ENCODE results near the gene CHPF2. TPM values are rescaled to one million over a fixed set of nuclear protein-coding genes. Genes with fewer than 3 reads are reported as not detected.

CHPF2 gene
- total RNA-seq, 2 donors from 2014 or later, result 36.2 to 42.7 TPM

- TF ChIP-seq CTCF (IDR thresholded peaks at IDR 0.05), result no peak
- no peak overlapping the region for H3K9ac ChIP-seq (ENCODE audit: low read depth in 2 of 2, low read length in 2 of 2)
- no peaks in the 10 kb centered on the region for H3K36me3 ChIP-seq
- no peak overlapping the region for H3K4me3 ChIP-seq
- H3K27ac ChIP-seq, result no peak overlapping the region
- H3K9me3 ChIP-seq, result no peaks in the 10 kb centered on the region
- intact Hi-C loops (cut with DNase I), result no loop called here
- peaks cover 6% of the 10 kb centered on the region for H3K27me3 ChIP-seq
- H3K4me1 ChIP-seq, result no peaks in the 10 kb centered on the region
- no peak for DNase-seq
These were observed 49.4 kb downstream of the CHPF2 start for GRCh38 chr7:151281686-151282085.

GRCh38 chr7:151282111-151282510, 49.8 kb downstream of the CHPF2 start:
- no peak for TF ChIP-seq CTCF (IDR thresholded peaks at IDR 0.05)
- H3K36me3 ChIP-seq, result no peaks in the 10 kb centered on the region
- H3K9ac ChIP-seq (ENCODE audit: low read depth in 2 of 2, low read length in 2 of 2), result no peak overlapping the region
- no peak for DNase-seq
- H3K9me3 ChIP-seq, result no peaks in the 10 kb centered on the region
- intact Hi-C loops (cut with DNase I), result no loop called here
- H3K4me1 ChIP-seq, result no peaks in the 10 kb centered on the region
- peaks cover 5% of the 10 kb centered on the region for H3K27me3 ChIP-seq
- H3K27ac ChIP-seq, result no peak overlapping the region
- H3K4me3 ChIP-seq, result no peak overlapping the region

- no peaks in the 10 kb centered on the region for H3K27me3 ChIP-seq
- no peak overlapping the region for H3K9ac ChIP-seq (ENCODE audit: low read depth in 2 of 2, low read length in 2 of 2)
- H3K4me1 ChIP-seq, result no peaks in the 10 kb centered on the region
- no peaks in the 10 kb centered on the region for H3K36me3 ChIP-seq
- no peak overlapping the region for H3K27ac ChIP-seq
- H3K4me3 ChIP-seq, result no peak overlapping the region
- no peaks in the 10 kb centered on the region for H3K9me3 ChIP-seq
- TF ChIP-seq CTCF (IDR thresholded peaks at IDR 0.05), result no peak
- DNase-seq, result no peak
- intact Hi-C loops (cut with DNase I), result no loop called here
These were observed 51.0 kb downstream of the CHPF2 start for GRCh38 chr7:151283302-151283701.

GRCh38 chr7:151286148-151286547, 53.9 kb downstream of the CHPF2 start:
- TF ChIP-seq CTCF (IDR thresholded peaks at IDR 0.05), result no peak
- no peaks in the 10 kb centered on the region for H3K36me3 ChIP-seq
- H3K4me3 ChIP-seq, result no peak overlapping the region
- DNase-seq, result no peak
- H3K27ac ChIP-seq, result no peak overlapping the region
- no peaks in the 10 kb centered on the region for H3K4me1 ChIP-seq
- no peaks in the 10 kb centered on the region for H3K27me3 ChIP-seq
- intact Hi-C loops (cut with DNase I), result no loop called here
- H3K9ac ChIP-seq (ENCODE audit: low read depth in 2 of 2, low read length in 2 of 2), result no peak overlapping the region
- H3K9me3 ChIP-seq, result no peaks in the 10 kb centered on the region

Other genes starting within 250 kb of the CHPF2 start
- 1 to 10 TPM; 4.0 to 4.2 TPM for gene NOS3, start 241.5 kb upstream of the CHPF2 start, total RNA-seq
- 1 to 10 TPM in 1 of 2 donors, under 1 TPM in 1; 0.66 to 1.2 TPM for gene ATG9B, start 208.0 kb upstream of the CHPF2 start, total RNA-seq
- gene ABCB8, start 204.0 kb upstream of the CHPF2 start, total RNA-seq, result 10 to 100 TPM; 26.7 to 59.5 TPM
- gene ASIC3, start 184.0 kb upstream of the CHPF2 start, total RNA-seq, result 1 to 10 TPM; 1.0 to 2.2 TPM
- gene CDK5, start 174.6 kb upstream of the CHPF2 start, total RNA-seq, result 10 to 100 TPM; 11.3 to 15.9 TPM
- gene SLC4A2, start 172.9 kb upstream of the CHPF2 start, total RNA-seq, result 100 to 1,000 TPM in 1 of 2 donors, 10 to 100 TPM in 1; 76.7 to 169 TPM
- gene FASTK, start 151.7 kb upstream of the CHPF2 start, total RNA-seq, result 100 to 1,000 TPM in 1 of 2 donors, 10 to 100 TPM in 1; 67.0 to 149 TPM
- gene TMUB1, start 149.0 kb upstream of the CHPF2 start, total RNA-seq, result 100 to 1,000 TPM in 1 of 2 donors, 10 to 100 TPM in 1; 73.4 to 103 TPM
- 10 to 100 TPM; 50.8 to 79.2 TPM for gene AGAP3, start 146.0 kb upstream of the CHPF2 start, total RNA-seq
- gene GBX1, start 64.8 kb upstream of the CHPF2 start, total RNA-seq, result not detected
- gene ASB10, start 45.2 kb upstream of the CHPF2 start, total RNA-seq, result not detected
- not detected for gene H2BK1, start 22.0 kb upstream of the CHPF2 start, total RNA-seq
- gene ABCF2, start 5.3 kb upstream of the CHPF2 start, total RNA-seq, result 10 to 100 TPM; 25.6 to 38.3 TPM
- gene SMARCD3, start 16.2 kb downstream of the CHPF2 start, total RNA-seq, result 1 to 10 TPM; 4.3 to 6.7 TPM
- 10 to 100 TPM; 42.3 to 55.2 TPM for gene NUB1, start 109.3 kb downstream of the CHPF2 start, total RNA-seq
- 1 to 10 TPM in 1 of 2 donors, not detected in 1; 1.2 TPM for gene WDR86, start 177.6 kb downstream of the CHPF2 start, total RNA-seq
- gene CRYGN, start 207.7 kb downstream of the CHPF2 start, total RNA-seq, result not detected

Data from colonic mucosa (tissue), 4 donors.